ENCODE results near the gene OCA2. TPM values are rescaled to one million over a fixed set of nuclear protein-coding genes. Genes with fewer than 3 reads are reported as not detected.

OCA2 gene
- total RNA-seq, 4 donors from 2014 or later = 0.19 to 1.1 TPM; not detected in 2

- ATAC-seq (ENCODE audit: low FRiP score) = no peak
- DNase-seq (ENCODE audit: low spot score) = no peak
- no peak for TF ChIP-seq CTCF (IDR thresholded peaks at IDR 0.05)
Observed at GRCh38 chr15:28103831-28104230, 4.7 kb upstream of the OCA2 start.

- ATAC-seq (ENCODE audit: low FRiP score) (no peak), DNase-seq (ENCODE audit: low spot score) (no peak)
- TF ChIP-seq CTCF (IDR thresholded peaks at IDR 0.05) = no peak
Observed at GRCh38 chr15:28101983-28102441, 2.9 kb upstream of the OCA2 start.

- DNase-seq (ENCODE audit: low spot score) (no peak), ATAC-seq (ENCODE audit: low FRiP score) (no peak)
- TF ChIP-seq CTCF (IDR thresholded peaks at IDR 0.05) = no peak
Observed at GRCh38 chr15:28101201-28101600, 2.1 kb upstream of the OCA2 start.

GRCh38 chr15:28100516-28101195 lies 1.5 kb upstream of the OCA2 start:
- no peak for ATAC-seq (ENCODE audit: low FRiP score)
- DNase-seq (ENCODE audit: low spot score) = no peak
- no peak for TF ChIP-seq CTCF (IDR thresholded peaks at IDR 0.05)

- DNase-seq (ENCODE audit: low spot score) = no peak
- ATAC-seq (ENCODE audit: low FRiP score) = no peak
- no peak for TF ChIP-seq CTCF (IDR thresholded peaks at IDR 0.05)
Observed at GRCh38 chr15:28099555-28100140, 533 bp upstream of the OCA2 start.

GRCh38 chr15:28098360-28098765 lies 752 bp downstream of the OCA2 start:
- ATAC-seq (ENCODE audit: low FRiP score) (no peak), DNase-seq (ENCODE audit: low spot score) (no peak)
- no peak for TF ChIP-seq CTCF (IDR thresholded peaks at IDR 0.05)

All from omental fat pad (tissue), 4 donors.